Measurements from ENCODE around the gene FCN1. TPM values are rescaled to one million over a fixed set of nuclear protein-coding genes. Genes with fewer than 3 reads are reported as not detected.

The FCN1 gene
- total and polyA plus RNA-seq, 2 of the 8 experiments (the other 6 are each of a cell fraction or from before 2014, with no cell fraction given): not detected

- TF ChIP-seq NRF1 (IDR thresholded peaks at IDR 0.05; ENCODE audit: low read depth, low read length): no peak
- TF ChIP-seq E2F6 (IDR thresholded peaks at IDR 0.05): no peak
- no peak for TF ChIP-seq SUZ12 (IDR thresholded peaks at IDR 0.05; ENCODE audit: low read length)
- no peak for TF ChIP-seq CTBP2 (IDR thresholded peaks at IDR 0.05; ENCODE audit: borderline replicate concordance, insufficient read depth, insufficient read length, low read length)
- TF ChIP-seq EZH2 (IDR thresholded peaks at IDR 0.05; ENCODE audit: low read depth, low read length, severe bottlenecking): no peak
- TF ChIP-seq SIRT6 (IDR thresholded peaks at IDR 0.05; ENCODE audit: low read length): no peak
- no peak for TF ChIP-seq ASH2L (IDR thresholded peaks at IDR 0.05; ENCODE audit: low read length)
- no peak for TF ChIP-seq BCL11A (IDR thresholded peaks at IDR 0.05; ENCODE audit: low read depth in 2 of 2, low read length in 2 of 2)
Observed at GRCh38 chr9:134885001-134885678, 32.6 kb downstream of the FCN1 start (continued).

All from H1 (cell line).